OCI-LY7 (cell line): ENCODE data around the gene TMEM229A.

Source experiments
- CTCF ChIP-seq: fragments of 200-600 bp; sonication (generic); conservative IDR thresholded peaks from 2 replicates; pipeline ENCODE4 v1.5.1; 2014; ENCODE audit warnings: mild to moderate bottlenecking, antibody characterized with exemption, low read length, moderate library complexity, mixed read lengths
- EZH2phosphoT487 ChIP-seq: fragments of 200-600 bp; sonication (generic); IDR thresholded peaks from 2 replicates; pipeline ENCODE4 v1.6.1; 2018; ENCODE audit warnings: low read depth, borderline replicate concordance, mild to moderate bottlenecking, mixed run types, antibody characterized with exemption, low read length, moderate library complexity, mixed read lengths

- TF ChIP-seq CTCF (no peak), EZH2phosphoT487 (no peak)
These were observed 384 bp upstream of the TMEM229A start for GRCh38 chr7:124033095-124033806.
